ENCODE results near the gene POC1A. TPM values are rescaled to one million over a fixed set of nuclear protein-coding genes. Genes with fewer than 3 reads are reported as not detected.
"Not testable (repeated sequence)": the region's sequence is repeated elsewhere in the genome, so short reads cannot be mapped to it uniquely, and the experiment has no call there.

POC1A gene
- total and polyA plus RNA-seq, 2 experiments from 2014 or later = 19.1 to 26.7 TPM

DNA sequence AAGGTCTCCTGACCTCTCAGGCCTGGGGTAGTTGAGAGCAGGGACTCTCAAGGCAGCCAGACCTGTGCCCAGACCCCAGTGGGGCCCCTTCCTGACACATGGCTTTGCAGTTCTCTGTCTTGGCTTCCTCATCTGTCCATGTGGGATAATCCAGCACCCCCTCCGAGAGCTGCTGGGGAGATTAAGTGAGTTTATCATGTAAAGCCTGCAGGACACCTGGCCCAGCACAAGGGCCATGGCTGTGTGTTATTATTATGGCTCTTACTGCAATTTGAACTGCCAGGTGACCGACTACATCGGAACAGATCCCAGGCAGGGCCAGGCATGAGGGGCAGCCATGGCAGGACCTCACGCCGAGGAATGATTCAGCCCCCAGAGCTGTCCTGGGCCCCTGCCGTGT lies 110.5 kb downstream of the POC1A start:
- no peaks in the 10 kb centered on the region for H4K20me1 ChIP-seq (replicated peaks; ENCODE audit: insufficient read depth)
- no peaks in the 10 kb centered on the region for H3K9me2 ChIP-seq (ENCODE audit: insufficient read depth)
- no peak overlapping the region for H3K4me3 Mint-ChIP-seq
- no peak overlapping the region for H3K27ac ChIP-seq (ENCODE audit: low read depth)
- no peak overlapping the region for H3K27ac Mint-ChIP-seq
- H3K4me1 ChIP-seq (ENCODE audit: insufficient read depth) = no peaks in the 10 kb centered on the region
- no peak for DNase-seq (ENCODE audit: low spot score)
- H3F3A ChIP-seq (replicated peaks; ENCODE audit: low read depth) = no peaks in the 10 kb centered on the region
- no peak for TF ChIP-seq EZH2 (IDR thresholded peaks at IDR 0.05; ENCODE audit: low read depth, unreplicated experiment)
- TF ChIP-seq, protein P1, sequence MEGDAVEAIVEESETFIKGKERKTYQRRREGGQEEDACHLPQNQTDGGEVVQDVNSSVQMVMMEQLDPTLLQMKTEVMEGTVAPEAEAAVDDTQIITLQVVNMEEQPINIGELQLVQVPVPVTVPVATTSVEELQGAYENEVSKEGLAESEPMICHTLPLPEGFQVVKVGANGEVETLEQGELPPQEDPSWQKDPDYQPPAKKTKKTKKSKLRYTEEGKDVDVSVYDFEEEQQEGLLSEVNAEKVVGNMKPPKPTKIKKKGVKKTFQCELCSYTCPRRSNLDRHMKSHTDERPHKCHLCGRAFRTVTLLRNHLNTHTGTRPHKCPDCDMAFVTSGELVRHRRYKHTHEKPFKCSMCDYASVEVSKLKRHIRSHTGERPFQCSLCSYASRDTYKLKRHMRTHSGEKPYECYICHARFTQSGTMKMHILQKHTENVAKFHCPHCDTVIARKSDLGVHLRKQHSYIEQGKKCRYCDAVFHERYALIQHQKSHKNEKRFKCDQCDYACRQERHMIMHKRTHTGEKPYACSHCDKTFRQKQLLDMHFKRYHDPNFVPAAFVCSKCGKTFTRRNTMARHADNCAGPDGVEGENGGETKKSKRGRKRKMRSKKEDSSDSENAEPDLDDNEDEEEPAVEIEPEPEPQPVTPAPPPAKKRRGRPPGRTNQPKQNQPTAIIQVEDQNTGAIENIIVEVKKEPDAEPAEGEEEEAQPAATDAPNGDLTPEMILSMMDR (conservative IDR thresholded peaks at IDR 0.05; ENCODE audit: low read depth in 2 of 2) = no peak
- no peak for ATAC-seq
- H3K9me3 Mint-ChIP-seq = peaks cover 3% of the 10 kb centered on the region; the same call in 1 of the 3 replicates
- no peaks in the 10 kb centered on the region for H3K36me3 ChIP-seq (ENCODE audit: insufficient read depth)
- H3K36me3 Mint-ChIP-seq (ENCODE audit: low read depth) = no peaks in the 10 kb centered on the region
- H3K79me2 ChIP-seq (replicated peaks; ENCODE audit: insufficient read depth) = no peaks in the 10 kb centered on the region
- H3K27me3 ChIP-seq (ENCODE audit: insufficient read depth) = no peaks in the 10 kb centered on the region
- peaks cover 15% of the 10 kb centered on the region for H3K4me1 Mint-ChIP-seq
- no peak overlapping the region for H3K4me3 ChIP-seq
- H2AFZ ChIP-seq = no peak overlapping the region
- no peak overlapping the region for H3K4me2 ChIP-seq
- H3K27me3 Mint-ChIP-seq (ENCODE audit: insufficient read depth, low read depth, poor library complexity) = peaks cover 17% of the 10 kb centered on the region

GRCh38 chr3:52043039-52043438 lies 111.2 kb downstream of the POC1A start:
- not testable (repeated sequence) for H3K79me2 ChIP-seq (replicated peaks; ENCODE audit: insufficient read depth); ATAC-seq; H3K27me3 ChIP-seq (ENCODE audit: insufficient read depth); H3K4me1 ChIP-seq (ENCODE audit: insufficient read depth); H3K27ac Mint-ChIP-seq; H3K9me2 ChIP-seq (ENCODE audit: insufficient read depth); H3K27ac ChIP-seq (ENCODE audit: low read depth); H3K9me3 Mint-ChIP-seq; H4K20me1 ChIP-seq (replicated peaks; ENCODE audit: insufficient read depth); H3K36me3 Mint-ChIP-seq (ENCODE audit: low read depth); DNase-seq (ENCODE audit: low spot score); H2AFZ ChIP-seq; H3K4me3 Mint-ChIP-seq; H3K4me2 ChIP-seq; H3F3A ChIP-seq (replicated peaks; ENCODE audit: low read depth); H3K36me3 ChIP-seq (ENCODE audit: insufficient read depth); H3K4me3 ChIP-seq
- Mint-ChIP-seq H3K4me1 (peaks cover 15% of the 10 kb centered on the region), H3K27me3 (ENCODE audit: insufficient read depth, low read depth, poor library complexity) (peaks cover 17% of the 10 kb centered on the region)

- Histone ChIP-seq H3F3A (replicated peaks; ENCODE audit: low read depth) (no peaks in the 10 kb centered on the region), H3K4me3 (no peak overlapping the region), H4K20me1 (replicated peaks; ENCODE audit: insufficient read depth) (no peaks in the 10 kb centered on the region), H3K4me2 (no peak overlapping the region), H3K79me2 (replicated peaks; ENCODE audit: insufficient read depth) (no peaks in the 10 kb centered on the region), H2AFZ (no peak overlapping the region), H3K4me1 (ENCODE audit: insufficient read depth) (no peaks in the 10 kb centered on the region), H3K36me3 (ENCODE audit: insufficient read depth) (no peaks in the 10 kb centered on the region), H3K9me2 (ENCODE audit: insufficient read depth) (no peaks in the 10 kb centered on the region), H3K27ac (ENCODE audit: low read depth) (no peak overlapping the region), H3K27me3 (ENCODE audit: insufficient read depth) (no peaks in the 10 kb centered on the region)
- peaks cover 3% of the 10 kb centered on the region; the same call in 1 of the 3 replicates for H3K9me3 Mint-ChIP-seq
- ATAC-seq (peak; percentile 56), DNase-seq (ENCODE audit: low spot score) (peak; percentile 48)
- no peaks in the 10 kb centered on the region for H3K36me3 Mint-ChIP-seq (ENCODE audit: low read depth)
- peaks cover 11% of the 10 kb centered on the region for H3K27me3 Mint-ChIP-seq (ENCODE audit: insufficient read depth, low read depth, poor library complexity)
- TF ChIP-seq, protein P1 (conservative IDR thresholded peaks at IDR 0.05; ENCODE audit: low read depth in 2 of 2) = peak; percentile 32 to 47
- no peak for TF ChIP-seq ZNF114 (CRISPR knock-in tag; IDR thresholded peaks at IDR 0.05)
- H3K27ac Mint-ChIP-seq = no peak overlapping the region
- peaks cover 10% of the 10 kb centered on the region for H3K4me1 Mint-ChIP-seq
- no peak overlapping the region for H3K4me3 Mint-ChIP-seq
Measured at GRCh38 chr3:52041118-52041731, 113.0 kb downstream of the POC1A start.

All from GM23338 (cell line).